ENCODE measurements around the gene NPAS3. TPM values are rescaled to one million over a fixed set of nuclear protein-coding genes. Genes with fewer than 3 reads are reported as not detected.

The NPAS3 gene
- total and polyA plus RNA-seq, 4 experiments from 2014 or later: not detected

- Mint-ChIP-seq H3K27me3 (no peaks in the 10 kb centered on the region), H3K9me3 (peaks cover 0 to 5% (median under 1%) of the 10 kb centered on the region in 8 donors), H3K4me1 (no peaks in the 10 kb centered on the region), H3K36me3 (no peaks in the 10 kb centered on the region), H3K27ac (no peak overlapping the region), H3K4me3 (no peak overlapping the region)
- CTCF ChIA-PET (ENCODE audit: partially characterized antibody): no interaction called here
- POLR2A ChIA-PET (ENCODE audit: partially characterized antibody): no interaction called here
- Histone ChIP-seq H3K27me3 (ENCODE audit: insufficient read depth, low read length) (no peaks in the 10 kb centered on the region), H3K4me1 (ENCODE audit: insufficient read depth, low read length) (no peaks in the 10 kb centered on the region), H3K9me3 (ENCODE audit: control insufficient read depth in 1 of 2, low read length in 2 of 2) (no peaks in the 10 kb centered on the region), H3K27ac (ENCODE audit: low read depth, low read length) (no peak overlapping the region), H3K4me3 (ENCODE audit: low read length in 2 of 2) (no peak overlapping the region), H3K36me3 (ENCODE audit: insufficient read depth, low read length) (no peaks in the 10 kb centered on the region)
- intact Hi-C loops (cut with micrococcal nuclease): no loop called here
- no peak for DNase-seq
Measured at GRCh38 chr14:33505266-33505962, 566.7 kb downstream of the NPAS3 start.

- Mint-ChIP-seq H3K4me1 (no peaks in the 10 kb centered on the region), H3K27ac (no peak overlapping the region), H3K4me3 (no peak overlapping the region), H3K9me3 (peaks cover 0 to 5% (median under 1%) of the 10 kb centered on the region in 8 donors), H3K27me3 (no peaks in the 10 kb centered on the region), H3K36me3 (no peaks in the 10 kb centered on the region)
- no peaks in the 10 kb centered on the region for H3K4me1 ChIP-seq (ENCODE audit: insufficient read depth, low read length)
- H3K9me3 ChIP-seq (ENCODE audit: control insufficient read depth in 1 of 2, low read length in 2 of 2): no peaks in the 10 kb centered on the region
- intact Hi-C loops (cut with micrococcal nuclease): no loop called here
- POLR2A ChIA-PET (ENCODE audit: partially characterized antibody): no interaction called here
- no peak overlapping the region for H3K27ac ChIP-seq (ENCODE audit: low read depth, low read length)
- no peak for DNase-seq
- H3K36me3 ChIP-seq (ENCODE audit: insufficient read depth, low read length): no peaks in the 10 kb centered on the region
- H3K4me3 ChIP-seq (ENCODE audit: low read length in 2 of 2): no peak overlapping the region
- H3K27me3 ChIP-seq (ENCODE audit: insufficient read depth, low read length): no peaks in the 10 kb centered on the region
- CTCF ChIA-PET (ENCODE audit: partially characterized antibody): no interaction called here
Measured at GRCh38 chr14:33505963-33506329, 567.3 kb downstream of the NPAS3 start.

- POLR2A ChIA-PET (ENCODE audit: partially characterized antibody): no interaction called here
- Histone ChIP-seq H3K27me3 (ENCODE audit: insufficient read depth, low read length) (no peaks in the 10 kb centered on the region), H3K9me3 (ENCODE audit: control insufficient read depth in 1 of 2, low read length in 2 of 2) (no peaks in the 10 kb centered on the region), H3K27ac (ENCODE audit: low read depth, low read length) (no peak overlapping the region), H3K36me3 (ENCODE audit: insufficient read depth, low read length) (no peaks in the 10 kb centered on the region), H3K4me1 (ENCODE audit: insufficient read depth, low read length) (no peaks in the 10 kb centered on the region), H3K4me3 (ENCODE audit: low read length in 2 of 2) (no peak overlapping the region)
- intact Hi-C loops (cut with micrococcal nuclease): no loop called here
- H3K27ac Mint-ChIP-seq: no peak overlapping the region
- CTCF ChIA-PET (ENCODE audit: partially characterized antibody): no interaction called here
- H3K4me1 Mint-ChIP-seq: no peaks in the 10 kb centered on the region
- no peaks in the 10 kb centered on the region for H3K36me3 Mint-ChIP-seq
- H3K4me3 Mint-ChIP-seq: no peak overlapping the region
- H3K9me3 Mint-ChIP-seq: peaks cover 0 to 5% (median under 1%) of the 10 kb centered on the region in 8 donors
- DNase-seq: no peak
- no peaks in the 10 kb centered on the region for H3K27me3 Mint-ChIP-seq
Measured at GRCh38 chr14:33508126-33509062, 569.7 kb downstream of the NPAS3 start.

GRCh38 chr14:33509454-33509853 lies 570.8 kb downstream of the NPAS3 start:
- CTCF ChIA-PET (ENCODE audit: partially characterized antibody): no interaction called here
- Histone ChIP-seq H3K27ac (ENCODE audit: low read depth, low read length) (no peak overlapping the region), H3K36me3 (ENCODE audit: insufficient read depth, low read length) (no peaks in the 10 kb centered on the region), H3K9me3 (ENCODE audit: control insufficient read depth in 1 of 2, low read length in 2 of 2) (no peaks in the 10 kb centered on the region), H3K27me3 (ENCODE audit: insufficient read depth, low read length) (no peaks in the 10 kb centered on the region), H3K4me1 (ENCODE audit: insufficient read depth, low read length) (no peaks in the 10 kb centered on the region), H3K4me3 (ENCODE audit: low read length in 2 of 2) (no peak overlapping the region)
- no peak overlapping the region for H3K27ac Mint-ChIP-seq
- intact Hi-C loops (cut with micrococcal nuclease): no loop called here
- H3K4me3 Mint-ChIP-seq: no peak overlapping the region
- peaks cover 0 to 5% (median under 1%) of the 10 kb centered on the region in 8 donors for H3K9me3 Mint-ChIP-seq
- POLR2A ChIA-PET (ENCODE audit: partially characterized antibody): no interaction called here
- H3K36me3 Mint-ChIP-seq: no peaks in the 10 kb centered on the region
- H3K4me1 Mint-ChIP-seq: no peaks in the 10 kb centered on the region
- no peak for DNase-seq
- no peaks in the 10 kb centered on the region for H3K27me3 Mint-ChIP-seq

GRCh38 chr14:33510063-33510481 lies 571.4 kb downstream of the NPAS3 start:
- H3K27me3 ChIP-seq (ENCODE audit: insufficient read depth, low read length): no peaks in the 10 kb centered on the region
- Mint-ChIP-seq H3K9me3 (peaks cover 0 to 4% (median under 1%) of the 10 kb centered on the region in 8 donors), H3K27ac (no peak overlapping the region), H3K4me3 (no peak overlapping the region), H3K27me3 (no peaks in the 10 kb centered on the region), H3K36me3 (no peaks in the 10 kb centered on the region), H3K4me1 (no peaks in the 10 kb centered on the region)
- no peaks in the 10 kb centered on the region for H3K4me1 ChIP-seq (ENCODE audit: insufficient read depth, low read length)
- intact Hi-C loops (cut with micrococcal nuclease): no loop called here
- H3K4me3 ChIP-seq (ENCODE audit: low read length in 2 of 2): no peak overlapping the region
- DNase-seq: no peak
- no peaks in the 10 kb centered on the region for H3K9me3 ChIP-seq (ENCODE audit: control insufficient read depth in 1 of 2, low read length in 2 of 2)
- POLR2A ChIA-PET (ENCODE audit: partially characterized antibody): no interaction called here
- CTCF ChIA-PET (ENCODE audit: partially characterized antibody): no interaction called here
- H3K36me3 ChIP-seq (ENCODE audit: insufficient read depth, low read length): no peaks in the 10 kb centered on the region
- no peak overlapping the region for H3K27ac ChIP-seq (ENCODE audit: low read depth, low read length)

- CTCF ChIA-PET (ENCODE audit: partially characterized antibody): no interaction called here
- H3K27me3 ChIP-seq (ENCODE audit: insufficient read depth, low read length): no peaks in the 10 kb centered on the region
- Mint-ChIP-seq H3K27me3 (no peaks in the 10 kb centered on the region), H3K4me1 (no peaks in the 10 kb centered on the region), H3K9me3 (peaks cover 0 to 4% (median under 1%) of the 10 kb centered on the region in 8 donors), H3K27ac (no peak overlapping the region), H3K36me3 (no peaks in the 10 kb centered on the region), H3K4me3 (no peak overlapping the region)
- H3K4me3 ChIP-seq (ENCODE audit: low read length in 2 of 2): no peak overlapping the region
- POLR2A ChIA-PET (ENCODE audit: partially characterized antibody): no interaction called here
- no peaks in the 10 kb centered on the region for H3K4me1 ChIP-seq (ENCODE audit: insufficient read depth, low read length)
- intact Hi-C loops (cut with micrococcal nuclease): no loop called here
- DNase-seq: no peak
- H3K36me3 ChIP-seq (ENCODE audit: insufficient read depth, low read length): no peaks in the 10 kb centered on the region
- no peaks in the 10 kb centered on the region for H3K9me3 ChIP-seq (ENCODE audit: control insufficient read depth in 1 of 2, low read length in 2 of 2)
- no peak overlapping the region for H3K27ac ChIP-seq (ENCODE audit: low read depth, low read length)
Measured at GRCh38 chr14:33510991-33511390, 572.3 kb downstream of the NPAS3 start.

- H3K9me3 Mint-ChIP-seq: peaks cover 0 to 4% (median 0%) of the 10 kb centered on the region in 8 donors
- ChIA-PET POLR2A (ENCODE audit: partially characterized antibody) (no interaction called here), CTCF (ENCODE audit: partially characterized antibody) (interaction anchor here (0.5 kb wide), 1 partner anchor 121 kb away, joined by 3 read pairs; no protein-coding TSS in a partner anchor)
- no peak overlapping the region for H3K4me3 Mint-ChIP-seq
- no peak overlapping the region for H3K27ac ChIP-seq (ENCODE audit: low read depth, low read length)
- H3K27ac Mint-ChIP-seq: no peak overlapping the region
- H3K27me3 Mint-ChIP-seq: no peaks in the 10 kb centered on the region
- H3K36me3 ChIP-seq (ENCODE audit: insufficient read depth, low read length): no peaks in the 10 kb centered on the region
- H3K27me3 ChIP-seq (ENCODE audit: insufficient read depth, low read length): no peaks in the 10 kb centered on the region
- intact Hi-C loops (cut with micrococcal nuclease): no loop called here
- DNase-seq: no peak
- no peaks in the 10 kb centered on the region for H3K4me1 ChIP-seq (ENCODE audit: insufficient read depth, low read length)
- no peak overlapping the region for H3K4me3 ChIP-seq (ENCODE audit: low read length in 2 of 2)
- no peaks in the 10 kb centered on the region for H3K4me1 Mint-ChIP-seq
- no peaks in the 10 kb centered on the region for H3K36me3 Mint-ChIP-seq
- no peaks in the 10 kb centered on the region for H3K9me3 ChIP-seq (ENCODE audit: control insufficient read depth in 1 of 2, low read length in 2 of 2)
Measured at GRCh38 chr14:33511851-33512640, 573.4 kb downstream of the NPAS3 start.

Measured in CD4-positive, alpha-beta memory T cell (primary cell).